Adrenal gland (tissue), 5 donors: ENCODE results near the gene CECR2.
"Not testable (repeated sequence)": the region's sequence is repeated elsewhere in the genome, so short reads cannot be mapped to it uniquely, and the experiment has no call there.

Experiments
- CTCF ChIP-seq, 6 experiments: fragments of 450-650 bp in 4 of 6; fragments of 200-600 bp in 2 of 6; sonication (generic) in 1 of 6; IDR thresholded peaks; 1 replicate in 5 of 6; 2 replicates in 1 of 6; pipeline versions ENCODE4 v1.5.1 to v1.8.0; 2016 to 2021; ENCODE audit warnings: antibody characterized with exemption in 6 of 6, mild to moderate bottlenecking in 2 of 6, moderate library complexity in 1 of 6
- POLR2A ChIP-seq, 2 donors: fragments of 450-650 bp; IDR thresholded peaks; one replicate each; pipeline ENCODE4 v1.6.1; 2017; ENCODE audit warnings: antibody characterized with exemption in 2 of 2, mild to moderate bottlenecking in 2 of 2, moderate library complexity in 1 of 2
- donor health status: DM: no; HTN: no; CAD: no.

DNA sequence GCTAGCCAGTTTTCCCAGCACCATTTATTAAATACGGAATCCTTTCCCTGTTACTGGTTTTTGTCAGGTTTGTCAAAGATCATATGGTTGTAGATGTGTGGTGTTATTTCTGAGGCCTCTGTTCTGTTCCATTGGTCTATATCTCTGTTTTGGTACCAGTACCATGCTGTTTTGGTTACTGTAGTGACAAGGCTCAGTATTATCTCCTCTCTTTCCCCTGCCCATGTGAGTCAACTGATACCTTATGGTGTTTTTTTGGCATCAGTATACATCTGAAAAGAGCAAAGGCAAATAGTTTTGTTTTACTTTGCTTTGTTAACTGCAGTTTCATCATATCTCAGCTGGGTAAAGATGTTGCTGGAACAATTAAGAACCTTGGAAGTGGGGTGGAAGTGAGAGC, 152.7 kb downstream of the CECR2 start:
- not testable (repeated sequence) for TF ChIP-seq CTCF, POLR2A (IDR thresholded peaks at IDR 0.05)
